Measurements from ENCODE around the gene PCDHGA1.
"Not testable (repeated sequence)": the region's sequence is repeated elsewhere in the genome, so short reads cannot be mapped to it uniquely, and the experiment has no call there.

Gene PCDHGA1

GRCh38 chr5:141409598-141410306 is 79.4 kb downstream of the PCDHGA1 start:
- no peak for DNase-seq (ENCODE audit: low read depth in 2 of 2)

DNA sequence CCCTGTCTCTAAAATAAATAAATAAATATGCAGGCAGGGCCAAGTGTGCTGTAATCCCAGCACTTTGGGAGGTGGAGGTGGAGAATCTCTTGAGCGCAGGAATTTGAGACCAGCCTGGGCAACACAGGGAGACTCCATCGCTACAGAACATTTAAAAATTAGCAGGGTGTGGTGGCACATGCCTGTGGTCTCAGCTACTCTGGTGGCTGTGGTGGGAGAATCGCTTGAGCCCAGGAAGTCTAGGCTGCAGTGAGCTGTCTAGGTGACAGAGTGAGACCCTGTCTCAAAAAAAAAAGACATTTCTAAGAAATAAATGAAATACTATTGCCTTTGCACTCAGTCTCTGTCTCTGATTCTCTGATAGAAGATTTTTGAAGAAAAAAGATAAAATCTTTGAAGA is 81.3 kb downstream of the PCDHGA1 start:
- no peak for DNase-seq (ENCODE audit: low read depth in 2 of 2)

- DNase-seq (ENCODE audit: low read depth in 2 of 2) = no peak
These were observed 82.7 kb downstream of the PCDHGA1 start, which contains the start of gene PCDHGA10 for GRCh38 chr5:141412854-141413539. Gene PCDHGA10, plus strand, starts transcription at chr5:141412987. Its CDS starts 189 bp downstream, at chr5:141413176.

DNA sequence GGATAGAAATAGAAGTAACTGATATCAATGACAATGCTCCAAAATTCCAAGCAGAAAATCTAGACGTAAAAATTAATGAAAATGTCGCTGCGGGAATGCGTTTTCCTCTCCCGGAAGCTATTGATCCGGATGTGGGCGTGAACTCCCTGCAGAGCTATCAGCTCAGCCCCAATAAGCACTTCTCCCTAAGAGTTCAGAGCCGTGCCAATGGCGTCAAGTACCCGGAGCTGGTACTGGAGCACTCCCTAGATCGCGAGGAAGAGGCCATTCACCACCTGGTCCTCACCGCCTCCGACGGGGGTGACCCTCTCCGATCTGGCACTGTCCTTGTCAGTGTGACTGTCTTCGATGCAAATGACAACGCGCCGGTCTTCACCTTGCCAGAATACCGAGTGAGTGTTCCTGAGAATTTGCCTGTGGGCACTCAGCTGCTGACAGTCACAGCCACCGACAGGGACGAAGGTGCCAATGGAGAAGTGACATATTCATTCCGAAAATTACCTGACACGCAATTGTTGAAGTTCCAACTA is 83.3 kb downstream of the PCDHGA1 start:
- no peak for DNase-seq (ENCODE audit: low read depth in 2 of 2)

GRCh38 chr5:141414548-141415274 is 84.4 kb downstream of the PCDHGA1 start:
- DNase-seq (ENCODE audit: low read depth in 2 of 2) = not testable (repeated sequence)

DNA sequence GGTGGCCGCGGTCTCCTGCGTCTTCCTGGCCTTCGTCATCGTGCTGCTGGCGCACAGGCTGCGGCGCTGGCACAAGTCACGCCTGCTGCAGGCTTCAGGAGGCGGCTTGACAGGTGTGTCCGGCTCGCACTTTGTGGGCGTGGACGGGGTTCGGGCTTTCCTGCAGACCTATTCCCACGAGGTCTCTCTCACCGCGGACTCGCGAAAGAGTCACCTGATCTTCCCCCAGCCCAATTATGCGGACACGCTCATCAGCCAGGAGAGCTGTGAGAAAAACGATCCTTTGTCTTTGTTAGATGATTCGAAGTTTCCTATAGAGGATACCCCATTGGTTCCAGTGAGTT is 84.9 kb downstream of the PCDHGA1 start:
- not testable (repeated sequence) for DNase-seq (ENCODE audit: low read depth in 2 of 2)

- DNase-seq (ENCODE audit: low read depth in 2 of 2) = not testable (repeated sequence)
These were observed 87.3 kb downstream of the PCDHGA1 start, which contains the start of gene PCDHGB7 for GRCh38 chr5:141417494-141418172. Gene PCDHGB7, plus strand, starts transcription at chr5:141417677. Its CDS starts 183 bp downstream, at chr5:141417860.

DNA sequence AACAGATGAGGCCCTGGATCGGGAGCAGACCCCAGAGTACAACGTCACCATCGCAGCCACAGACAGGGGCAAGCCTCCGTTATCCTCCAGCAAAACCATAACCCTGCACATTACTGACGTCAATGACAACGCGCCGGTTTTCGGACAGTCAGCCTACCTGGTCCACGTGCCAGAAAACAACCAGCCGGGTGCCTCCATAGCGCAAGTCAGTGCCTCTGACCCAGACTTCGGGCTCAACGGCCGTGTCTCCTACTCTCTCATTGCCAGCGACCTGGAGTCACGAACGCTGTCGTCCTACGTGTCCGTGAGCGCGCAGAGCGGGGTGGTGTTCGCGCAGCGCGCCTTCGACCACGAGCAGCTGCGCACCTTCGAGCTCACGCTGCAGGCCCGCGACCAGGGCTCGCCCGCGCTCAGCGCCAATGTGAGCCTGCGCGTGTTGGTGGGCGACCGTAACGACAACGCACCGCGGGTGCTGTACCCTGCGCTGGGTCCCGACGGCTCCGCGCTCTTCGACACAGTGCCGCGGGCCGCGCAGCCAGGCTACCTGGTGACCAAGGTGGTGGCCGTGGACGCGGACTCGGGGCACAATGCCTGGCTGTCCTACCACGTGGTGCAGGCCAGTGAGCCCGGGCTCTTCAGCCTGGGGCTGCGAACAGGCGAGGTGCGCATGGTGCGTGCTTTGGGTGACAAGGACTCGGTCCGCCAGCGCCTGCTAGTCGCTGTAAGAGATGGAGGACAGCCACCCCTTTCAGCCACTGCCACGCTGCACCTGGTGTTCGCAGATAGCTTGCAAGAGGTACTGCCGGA is 89.0 kb downstream of the PCDHGA1 start:
- no peak for DNase-seq (ENCODE audit: low read depth in 2 of 2)

DNA sequence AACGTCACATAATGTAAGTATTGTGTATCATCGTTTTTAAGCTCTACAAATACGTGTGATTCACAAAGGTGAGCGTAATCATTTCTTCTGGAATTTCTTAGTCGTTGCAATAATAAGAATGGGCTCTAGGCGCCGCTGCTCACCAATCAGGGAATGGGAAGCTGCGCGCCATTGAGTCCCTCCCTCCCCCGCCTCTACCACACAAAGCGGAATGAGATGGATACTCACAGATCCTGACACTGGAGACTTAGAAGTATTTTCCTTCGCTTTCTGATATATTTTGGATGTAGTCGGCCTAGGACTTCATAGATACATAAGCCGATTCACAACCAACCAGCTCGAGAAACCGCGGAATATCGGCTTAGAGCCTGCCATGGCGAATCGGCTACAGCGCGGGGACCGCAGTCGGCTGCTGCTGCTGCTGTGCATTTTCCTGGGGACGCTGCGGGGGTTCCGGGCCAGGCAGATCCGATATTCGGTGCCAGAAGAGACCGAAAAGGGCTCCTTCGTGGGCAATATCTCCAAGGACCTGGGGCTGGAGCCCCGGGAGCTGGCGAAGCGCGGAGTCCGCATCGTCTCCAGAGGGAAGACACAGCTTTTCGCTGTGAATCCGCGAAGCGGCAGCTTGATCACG is 90.7 kb downstream of the PCDHGA1 start, which contains the start of gene PCDHGA11:
PCDHGA11 (plus strand) TSS at position 197 of the 634 bp plus-strand sequence; CDS start at position 374, 177 bp downstream.
- DNase-seq (ENCODE audit: low read depth in 2 of 2) = no peak

DNA sequence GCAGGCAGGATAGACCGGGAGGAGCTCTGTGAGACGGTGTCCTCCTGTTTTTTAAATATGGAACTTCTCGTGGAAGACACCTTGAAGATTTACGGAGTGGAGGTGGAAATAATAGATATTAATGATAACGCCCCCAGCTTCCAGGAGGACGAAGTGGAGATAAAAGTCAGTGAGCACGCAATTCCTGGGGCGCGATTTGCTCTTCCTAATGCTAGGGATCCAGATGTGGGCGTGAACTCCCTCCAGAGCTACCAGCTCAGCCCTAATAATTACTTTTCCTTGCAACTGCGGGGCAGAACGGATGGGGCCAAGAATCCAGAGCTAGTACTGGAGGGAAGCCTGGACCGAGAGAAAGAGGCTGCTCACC is 91.2 kb downstream of the PCDHGA1 start:
- DNase-seq (ENCODE audit: low read depth in 2 of 2) = no peak

GRCh38 chr5:141422742-141423291 is 92.5 kb downstream of the PCDHGA1 start:
- no peak for DNase-seq (ENCODE audit: low read depth in 2 of 2)

- DNase-seq (ENCODE audit: low read depth in 2 of 2) = no peak
These were observed 97.6 kb downstream of the PCDHGA1 start for GRCh38 chr5:141427783-141428426.

DNA sequence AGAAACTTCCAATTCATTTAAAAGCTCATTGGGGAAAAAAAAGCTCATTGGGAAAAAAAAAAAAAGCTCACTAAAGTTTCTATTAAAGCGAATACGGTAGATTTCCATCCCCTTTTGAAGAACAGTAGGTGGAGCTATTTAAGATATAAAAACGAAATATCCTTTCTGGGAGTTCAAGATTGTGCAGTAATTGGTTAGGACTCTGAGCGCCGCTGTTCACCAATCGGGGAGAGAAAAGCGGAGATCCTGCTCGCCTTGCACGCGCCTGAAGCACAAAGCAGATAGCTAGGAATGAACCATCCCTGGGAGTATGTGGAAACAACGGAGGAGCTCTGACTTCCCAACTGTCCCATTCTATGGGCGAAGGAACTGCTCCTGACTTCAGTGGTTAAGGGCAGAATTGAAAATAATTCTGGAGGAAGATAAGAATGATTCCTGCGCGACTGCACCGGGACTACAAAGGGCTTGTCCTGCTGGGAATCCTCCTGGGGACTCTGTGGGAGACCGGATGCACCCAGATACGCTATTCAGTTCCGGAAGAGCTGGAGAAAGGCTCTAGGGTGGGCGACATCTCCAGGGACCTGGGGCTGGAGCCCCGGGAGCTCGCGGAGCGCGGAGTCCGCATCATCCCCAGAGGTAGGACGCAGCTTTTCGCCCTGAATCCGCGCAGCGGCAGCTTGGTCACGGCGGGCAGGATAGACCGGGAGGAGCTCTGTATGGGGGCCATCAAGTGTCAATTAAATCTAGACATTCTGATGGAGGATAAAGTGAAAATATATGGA is 100.2 kb downstream of the PCDHGA1 start, which contains the start of gene PCDHGA12:
PCDHGA12 (plus strand) TSS at position 176 of the 782 bp plus-strand sequence; CDS start at position 429, 253 bp downstream.
- DNase-seq (ENCODE audit: low read depth in 2 of 2) = no peak

- no peak for DNase-seq (ENCODE audit: low read depth in 2 of 2)
These were observed 101.0 kb downstream of the PCDHGA1 start for GRCh38 chr5:141431286-141431685.

- DNase-seq (ENCODE audit: low read depth in 2 of 2) = not testable (repeated sequence)
These were observed 102.0 kb downstream of the PCDHGA1 start for GRCh38 chr5:141432308-141432707.

DNA sequence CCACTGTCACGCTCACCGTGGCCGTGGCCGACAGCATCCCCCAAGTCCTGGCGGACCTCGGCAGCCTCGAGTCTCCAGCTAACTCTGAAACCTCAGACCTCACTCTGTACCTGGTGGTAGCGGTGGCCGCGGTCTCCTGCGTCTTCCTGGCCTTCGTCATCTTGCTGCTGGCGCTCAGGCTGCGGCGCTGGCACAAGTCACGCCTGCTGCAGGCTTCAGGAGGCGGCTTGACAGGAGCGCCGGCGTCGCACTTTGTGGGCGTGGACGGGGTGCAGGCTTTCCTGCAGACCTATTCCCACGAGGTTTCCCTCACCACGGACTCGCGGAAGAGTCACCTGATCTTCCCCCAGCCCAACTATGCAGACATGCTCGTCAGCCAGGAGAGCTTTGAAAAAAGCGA is 102.4 kb downstream of the PCDHGA1 start:
- not testable (repeated sequence) for DNase-seq (ENCODE audit: low read depth in 2 of 2)

DNA sequence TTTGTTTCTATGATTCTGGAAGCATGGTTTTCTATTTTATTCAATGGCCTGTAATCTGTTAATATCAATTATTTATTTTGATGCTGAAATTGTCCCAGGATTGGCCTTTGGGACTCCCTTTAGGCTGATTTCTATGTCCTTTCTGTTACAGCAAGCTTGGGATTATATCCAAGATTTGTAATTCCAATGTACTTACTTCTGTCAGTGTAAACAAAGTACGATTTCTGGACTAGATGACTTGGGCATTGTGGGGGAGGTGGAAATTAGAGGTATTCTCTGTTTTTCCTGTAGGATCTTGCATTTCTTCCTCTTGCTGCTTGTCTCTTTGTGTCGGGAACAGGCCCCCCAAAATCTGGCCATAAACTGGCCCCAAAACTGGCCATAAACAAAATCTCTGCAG is 103.7 kb downstream of the PCDHGA1 start:
- no peak for DNase-seq (ENCODE audit: low read depth in 2 of 2)

DNA sequence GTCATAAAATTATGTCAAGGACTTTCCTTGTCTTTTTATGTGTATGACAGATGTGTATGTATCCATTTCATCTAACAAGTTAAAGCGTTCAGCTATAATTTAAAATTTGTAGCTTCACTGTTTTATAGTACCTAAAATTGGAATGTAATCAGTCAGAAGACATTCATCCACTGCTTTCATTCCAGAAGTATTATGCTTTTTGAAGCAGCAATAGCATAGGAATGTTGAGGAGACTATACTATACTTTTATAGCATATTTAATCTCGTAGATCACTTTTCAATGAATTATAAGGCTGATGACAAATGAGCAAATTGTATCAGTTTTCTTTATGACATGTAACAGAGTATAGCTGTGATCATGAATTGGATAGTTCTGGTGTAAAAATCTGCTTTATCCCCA is 106.9 kb downstream of the PCDHGA1 start:
- no peak for DNase-seq (ENCODE audit: low read depth in 2 of 2)

Data from stimulated activated CD8-positive, alpha-beta memory T cell treated with anti-CD3 and anti-CD28 coated beads, Interleukin-7, amount 100 ng/mL, for 1 hour (primary cell).